NB4 (cell line): ENCODE measurements around the gene HIGD1C.
"Not testable (repeated sequence)": the region's sequence is repeated elsewhere in the genome, so short reads cannot be mapped to it uniquely, and the experiment has no call there.

Experiments used
- POLR2A ChIP-seq: IDR thresholded peaks from 2 replicates; pipeline ENCODE4 v1.6.1; 2011; ENCODE audit warnings: mild to moderate bottlenecking; ENCODE audit not compliant: insufficient read length; ENCODE audit errors: extremely low read depth
- TF ChIP-seq, protein P1 (sequence below): IDR thresholded peaks from one replicate; pipeline ENCODE4 v1.5.1; 2012; ENCODE audit warnings: low read depth, low read length
- TF ChIP-seq, protein P2 (sequence below): IDR thresholded peaks from 2 replicates; pipeline ENCODE4 v1.6.1; 2011; ENCODE audit warnings: low read depth, low read length

GRCh38 chr12:50926932-50927331 is 25.4 kb upstream of the HIGD1C start:
- TF ChIP-seq, protein P1, sequence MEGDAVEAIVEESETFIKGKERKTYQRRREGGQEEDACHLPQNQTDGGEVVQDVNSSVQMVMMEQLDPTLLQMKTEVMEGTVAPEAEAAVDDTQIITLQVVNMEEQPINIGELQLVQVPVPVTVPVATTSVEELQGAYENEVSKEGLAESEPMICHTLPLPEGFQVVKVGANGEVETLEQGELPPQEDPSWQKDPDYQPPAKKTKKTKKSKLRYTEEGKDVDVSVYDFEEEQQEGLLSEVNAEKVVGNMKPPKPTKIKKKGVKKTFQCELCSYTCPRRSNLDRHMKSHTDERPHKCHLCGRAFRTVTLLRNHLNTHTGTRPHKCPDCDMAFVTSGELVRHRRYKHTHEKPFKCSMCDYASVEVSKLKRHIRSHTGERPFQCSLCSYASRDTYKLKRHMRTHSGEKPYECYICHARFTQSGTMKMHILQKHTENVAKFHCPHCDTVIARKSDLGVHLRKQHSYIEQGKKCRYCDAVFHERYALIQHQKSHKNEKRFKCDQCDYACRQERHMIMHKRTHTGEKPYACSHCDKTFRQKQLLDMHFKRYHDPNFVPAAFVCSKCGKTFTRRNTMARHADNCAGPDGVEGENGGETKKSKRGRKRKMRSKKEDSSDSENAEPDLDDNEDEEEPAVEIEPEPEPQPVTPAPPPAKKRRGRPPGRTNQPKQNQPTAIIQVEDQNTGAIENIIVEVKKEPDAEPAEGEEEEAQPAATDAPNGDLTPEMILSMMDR, result not testable (repeated sequence)
- TF ChIP-seq POLR2A, result not testable (repeated sequence)
- TF ChIP-seq, protein P2, sequence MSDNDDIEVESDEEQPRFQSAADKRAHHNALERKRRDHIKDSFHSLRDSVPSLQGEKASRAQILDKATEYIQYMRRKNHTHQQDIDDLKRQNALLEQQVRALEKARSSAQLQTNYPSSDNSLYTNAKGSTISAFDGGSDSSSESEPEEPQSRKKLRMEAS, result not testable (repeated sequence)
